H1 (cell line): ENCODE measurements around the gene EMC6. TPM values are rescaled to one million over a fixed set of nuclear protein-coding genes. Genes with fewer than 3 reads are reported as not detected.

Experiments used
- ASH2L ChIP-seq: fragments of 200-600, 300-600 bp; sonication (generic); IDR thresholded peaks from one replicate; pipeline ENCODE4 v1.7.1; 2017; ENCODE audit warnings: low read length
- MAFK ChIP-seq: IDR thresholded peaks from 2 replicates; pipeline ENCODE4 v1.6.1; 2012; ENCODE audit warnings: low read depth, mild to moderate bottlenecking, improper control_type of control experiment, low read length
- SIRT6 ChIP-seq: IDR thresholded peaks from one replicate; pipeline ENCODE4 v1.7.1; 2012; ENCODE audit warnings: low read length, inconsistent platforms
- SP4 ChIP-seq: IDR thresholded peaks from 2 replicates; pipeline ENCODE4 v1.6.1; 2012; ENCODE audit warnings: low read length, inconsistent platforms
- TBP ChIP-seq: IDR thresholded peaks from 2 replicates; pipeline ENCODE4 v1.6.1; 2011; ENCODE audit warnings: low read depth, low read length, improper control_type of control experiment
- USF2 ChIP-seq: IDR thresholded peaks from 2 replicates; pipeline ENCODE4 v1.6.1; 2011; ENCODE audit warnings: low read length, improper control_type of control experiment
- polyA plus RNA-seq, 7 experiments: library from polyadenylated mRNA; depleted of rRNA in 3 of 7; stranded (reverse) in 5 of 7; unstranded in 2 of 7; fragments of >200 nt in 5 of 7; fragments of 200-250 nt in 2 of 7; gene quantifications; 1 replicate in 5 of 7; 2 replicates in 1 of 7; 4 replicates in 1 of 7; pipeline versions ENCODE4 v1.2.1 to v1.2.3, GENCODE V29; 2011 to 2013; ENCODE audit warnings: missing spikeins in 2 of 7, mixed read lengths in 2 of 7
- total RNA-seq: library from RNA; stranded (reverse); fragmentation: NEBNext Ultra II Directional; extraction: Animal tissue kit (Norgen Biotek cat#: 25700); gene quantifications from 2 replicates; pipeline ENCODE4 v1.2.1, GENCODE V29; 2021

The EMC6 gene
- total and polyA plus RNA-seq, 2 of the 8 experiments (the other 6 are each of a cell fraction or from before 2014, with no cell fraction given) = 81.5 to 193 TPM

GRCh38 chr17:3693829-3694231 lies 25.2 kb downstream of the EMC6 start (continued):
- TF ChIP-seq USF2 = no peak
- no peak for TF ChIP-seq SP4
- TF ChIP-seq TBP = no peak
- TF ChIP-seq MAFK = no peak
- TF ChIP-seq SIRT6 = no peak
- TF ChIP-seq ASH2L = no peak
- TF ChIP-seq, all 59 proteins: peak for 0
